Neural crest cell (in vitro differentiated cells): ENCODE measurements around the gene PRAMEF10. TPM values are rescaled to one million over a fixed set of nuclear protein-coding genes. Genes with fewer than 3 reads are reported as not detected.
"Not testable (repeated sequence)": the region's sequence is repeated elsewhere in the genome, so short reads cannot be mapped to it uniquely, and the experiment has no call there.

ENCODE experiments used
- DNase-seq: peaks from one replicate; pipeline ENCODE4 v3.0.0; 2021; ENCODE audit warnings: low read depth, mixed read lengths, low spot score
- H3K27ac Mint-ChIP-seq: one replicate; pipeline ENCODE4 v1.8.0; 2021; ENCODE audit warnings: mild to moderate bottlenecking, mixed read lengths; ENCODE audit not compliant: unreplicated experiment
- H3K27me3 Mint-ChIP-seq: 2 replicates; pipeline ENCODE4 v1.8.0; 2021; ENCODE audit warnings: low read depth, mild to moderate bottlenecking, mixed read lengths
- H3K36me3 Mint-ChIP-seq: 2 replicates; pipeline ENCODE4 v1.8.0; 2021; ENCODE audit warnings: low read depth, mild to moderate bottlenecking, mixed read lengths
- H3K4me1 Mint-ChIP-seq: 2 replicates; pipeline ENCODE4 v1.8.0; 2021; ENCODE audit warnings: mixed read lengths
- H3K4me3 Mint-ChIP-seq: one replicate; pipeline ENCODE4 v1.8.0; 2021; ENCODE audit warnings: mild to moderate bottlenecking, mixed read lengths
- H3K9me3 Mint-ChIP-seq: 2 replicates; pipeline ENCODE4 v1.8.0; 2021; ENCODE audit warnings: mixed read lengths
- total RNA-seq: library from RNA; stranded (reverse); gene quantifications from 2 replicates; pipeline ENCODE4 v1.2.1, GENCODE V29; 2021
- TF ChIP-seq, protein P1 (sequence below): fragments of 200-600 bp; sonication (generic); conservative IDR thresholded peaks from 2 replicates; pipeline ENCODE4 v1.5.0; 2021; ENCODE audit warnings: antibody characterized with exemption, mild to moderate bottlenecking

The PRAMEF10 gene
- total RNA-seq, 1 donor from 2014 or later: not detected

DNA sequence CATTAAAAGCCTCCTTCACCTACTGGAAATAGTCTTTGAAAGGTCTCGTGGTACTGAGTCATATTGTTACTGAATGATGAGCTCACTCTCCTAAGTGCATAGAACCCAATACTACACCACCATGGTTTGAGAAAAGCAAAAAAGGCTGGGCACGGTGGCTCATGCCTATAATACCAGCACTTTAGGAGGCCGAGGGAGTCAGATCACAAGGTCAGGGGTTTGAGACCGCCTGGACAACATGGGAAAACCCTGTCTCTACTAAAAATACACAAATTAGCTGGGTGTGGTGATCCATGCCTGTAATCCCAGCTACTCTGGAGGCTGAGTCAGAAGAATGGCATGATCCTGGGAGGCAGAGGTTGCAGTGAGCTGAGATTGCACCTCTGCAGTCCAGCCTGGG, 46.3 kb downstream of the PRAMEF10 start:
- no peaks in the 10 kb centered on the region for H3K36me3 Mint-ChIP-seq
- H3K4me3 Mint-ChIP-seq: no peak overlapping the region
- H3K4me1 Mint-ChIP-seq: no peaks in the 10 kb centered on the region
- TF ChIP-seq, protein P1, sequence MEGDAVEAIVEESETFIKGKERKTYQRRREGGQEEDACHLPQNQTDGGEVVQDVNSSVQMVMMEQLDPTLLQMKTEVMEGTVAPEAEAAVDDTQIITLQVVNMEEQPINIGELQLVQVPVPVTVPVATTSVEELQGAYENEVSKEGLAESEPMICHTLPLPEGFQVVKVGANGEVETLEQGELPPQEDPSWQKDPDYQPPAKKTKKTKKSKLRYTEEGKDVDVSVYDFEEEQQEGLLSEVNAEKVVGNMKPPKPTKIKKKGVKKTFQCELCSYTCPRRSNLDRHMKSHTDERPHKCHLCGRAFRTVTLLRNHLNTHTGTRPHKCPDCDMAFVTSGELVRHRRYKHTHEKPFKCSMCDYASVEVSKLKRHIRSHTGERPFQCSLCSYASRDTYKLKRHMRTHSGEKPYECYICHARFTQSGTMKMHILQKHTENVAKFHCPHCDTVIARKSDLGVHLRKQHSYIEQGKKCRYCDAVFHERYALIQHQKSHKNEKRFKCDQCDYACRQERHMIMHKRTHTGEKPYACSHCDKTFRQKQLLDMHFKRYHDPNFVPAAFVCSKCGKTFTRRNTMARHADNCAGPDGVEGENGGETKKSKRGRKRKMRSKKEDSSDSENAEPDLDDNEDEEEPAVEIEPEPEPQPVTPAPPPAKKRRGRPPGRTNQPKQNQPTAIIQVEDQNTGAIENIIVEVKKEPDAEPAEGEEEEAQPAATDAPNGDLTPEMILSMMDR: no peak
- no peak for DNase-seq
- H3K27me3 Mint-ChIP-seq: no peaks in the 10 kb centered on the region
- H3K9me3 Mint-ChIP-seq: peaks cover 5% of the 10 kb centered on the region
- no peak overlapping the region for H3K27ac Mint-ChIP-seq

DNA sequence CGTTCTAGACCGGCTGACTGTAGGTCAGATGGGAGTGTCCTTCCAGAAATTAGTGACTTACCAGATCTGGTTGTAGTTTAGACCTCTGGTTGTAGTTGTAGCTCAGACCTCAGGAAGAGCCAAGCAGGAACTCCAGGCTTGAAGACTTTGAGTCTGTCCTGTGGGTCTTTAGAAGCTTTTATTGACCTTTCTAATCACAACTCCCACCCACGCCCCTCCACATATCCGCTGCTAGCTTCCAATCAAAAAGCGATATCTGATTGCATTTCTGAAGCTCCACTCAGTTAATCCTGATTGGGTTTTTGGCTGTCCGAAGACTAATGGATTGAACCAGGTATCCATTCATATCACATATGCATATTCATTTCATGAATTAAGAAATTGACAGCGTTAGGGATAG, 49.5 kb downstream of the PRAMEF10 start, which contains the start of gene HNRNPCL1:
TSS of gene HNRNPCL1 (minus strand) at position 101 of the 400 bp plus-strand sequence. CDS start 431 bp downstream, outside the sequence.
- DNase-seq, H3K27ac Mint-ChIP-seq, H3K27me3 Mint-ChIP-seq, H3K36me3 Mint-ChIP-seq, H3K4me3 Mint-ChIP-seq, H3K9me3 Mint-ChIP-seq, H3K4me1 Mint-ChIP-seq: not testable (repeated sequence)

Other genes starting within 250 kb of the PRAMEF10 start
- gene AADACL3, start 182.2 kb downstream of the PRAMEF10 start, total RNA-seq: not detected in 2 replicates
- gene CFAP107, start 152.1 kb downstream of the PRAMEF10 start, total RNA-seq: not detected in 2 replicates
- gene PRAMEF12, start 124.5 kb downstream of the PRAMEF10 start, total RNA-seq: not detected in 2 replicates
- not detected in 2 replicates for gene PRAMEF1, start 106.9 kb downstream of the PRAMEF10 start, total RNA-seq
- gene PRAMEF11, start 66.9 kb downstream of the PRAMEF10 start, total RNA-seq: not detected in 2 replicates
- not detected in 2 replicates for gene HNRNPCL1, start 49.5 kb downstream of the PRAMEF10 start, total RNA-seq
- not detected in 2 replicates for gene PRAMEF2, start 41.2 kb downstream of the PRAMEF10 start, total RNA-seq
- not detected in 2 replicates for gene PRAMEF4, start 12.1 kb downstream of the PRAMEF10 start, total RNA-seq
- gene PRAMEF7, start 18.3 kb upstream of the PRAMEF10 start, total RNA-seq: not detected in 2 replicates
- not detected in 2 replicates for gene PRAMEF6, start 49.3 kb upstream of the PRAMEF10 start, total RNA-seq
- not detected in 2 replicates for gene PRAMEF27, start 158.3 kb upstream of the PRAMEF10 start, total RNA-seq
- not detected in 2 replicates for gene HNRNPCL3, start 162.5 kb upstream of the PRAMEF10 start, total RNA-seq
- not detected in 2 replicates for gene PRAMEF25, start 172.5 kb upstream of the PRAMEF10 start, total RNA-seq
- gene HNRNPCL2, start 218.6 kb upstream of the PRAMEF10 start, total RNA-seq: not detected in 2 replicates